ENCODE measurements around the gene JAKMIP1. TPM values are rescaled to one million over a fixed set of nuclear protein-coding genes. Genes with fewer than 3 reads are reported as not detected.

Gene JAKMIP1
- total RNA-seq, 1 experiment from 2014 or later: not detected

DNA sequence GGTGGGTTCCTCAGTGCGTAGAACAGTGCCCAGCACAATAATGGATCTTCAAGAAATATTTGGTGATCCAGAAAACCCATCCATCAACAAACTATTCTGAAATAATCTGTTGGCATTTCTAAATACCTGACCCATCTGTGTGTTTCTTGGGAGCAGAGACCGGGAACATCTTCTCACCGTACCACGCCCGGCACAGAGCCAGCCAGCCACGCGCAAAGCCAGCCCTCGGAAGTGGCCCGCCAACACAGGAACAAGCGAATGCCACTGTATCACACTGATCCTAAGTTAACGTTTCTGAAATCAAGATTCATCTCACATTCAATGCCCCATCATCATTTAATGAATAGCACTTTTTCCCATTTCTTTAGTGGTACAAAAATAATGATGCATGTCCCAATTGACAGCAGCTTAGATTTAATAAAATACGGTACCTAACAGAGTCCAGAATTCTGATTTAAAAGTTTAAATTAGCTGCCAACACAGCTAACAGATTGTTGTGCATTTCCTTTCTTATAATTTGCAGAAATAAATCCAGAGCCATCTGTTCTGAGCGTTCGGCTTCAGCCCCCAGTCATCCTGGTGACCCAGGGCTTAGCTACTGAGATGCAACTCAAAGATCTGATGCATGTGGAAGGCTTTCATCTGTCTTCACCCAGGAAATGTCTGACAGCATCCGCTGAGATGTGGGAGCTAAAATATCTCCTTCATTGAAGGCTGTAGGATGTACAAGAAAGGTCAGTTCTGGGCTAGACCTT is 44.2 kb downstream of the JAKMIP1 start:
- TF ChIP-seq, protein P1, sequence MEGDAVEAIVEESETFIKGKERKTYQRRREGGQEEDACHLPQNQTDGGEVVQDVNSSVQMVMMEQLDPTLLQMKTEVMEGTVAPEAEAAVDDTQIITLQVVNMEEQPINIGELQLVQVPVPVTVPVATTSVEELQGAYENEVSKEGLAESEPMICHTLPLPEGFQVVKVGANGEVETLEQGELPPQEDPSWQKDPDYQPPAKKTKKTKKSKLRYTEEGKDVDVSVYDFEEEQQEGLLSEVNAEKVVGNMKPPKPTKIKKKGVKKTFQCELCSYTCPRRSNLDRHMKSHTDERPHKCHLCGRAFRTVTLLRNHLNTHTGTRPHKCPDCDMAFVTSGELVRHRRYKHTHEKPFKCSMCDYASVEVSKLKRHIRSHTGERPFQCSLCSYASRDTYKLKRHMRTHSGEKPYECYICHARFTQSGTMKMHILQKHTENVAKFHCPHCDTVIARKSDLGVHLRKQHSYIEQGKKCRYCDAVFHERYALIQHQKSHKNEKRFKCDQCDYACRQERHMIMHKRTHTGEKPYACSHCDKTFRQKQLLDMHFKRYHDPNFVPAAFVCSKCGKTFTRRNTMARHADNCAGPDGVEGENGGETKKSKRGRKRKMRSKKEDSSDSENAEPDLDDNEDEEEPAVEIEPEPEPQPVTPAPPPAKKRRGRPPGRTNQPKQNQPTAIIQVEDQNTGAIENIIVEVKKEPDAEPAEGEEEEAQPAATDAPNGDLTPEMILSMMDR (IDR thresholded peaks at IDR 0.05 in 2 of 3, conservative IDR thresholded peaks at IDR 0.05 in 1 of 3; ENCODE audit: borderline replicate concordance in 1 of 3, insufficient read depth in 1 of 3, low read depth in 2 of 3, low read length in 2 of 3): no peak
- TF ChIP-seq EZH2phosphoT487 (IDR thresholded peaks at IDR 0.05; ENCODE audit: borderline replicate concordance): no peak
- no peak for TF ChIP-seq SP1 (IDR thresholded peaks at IDR 0.05; ENCODE audit: low read depth)
- no peak for TF ChIP-seq POLR2A (IDR thresholded peaks at IDR 0.05; ENCODE audit: borderline replicate concordance, extremely low read depth, insufficient read depth, insufficient read length)
- TF ChIP-seq, protein P2, sequence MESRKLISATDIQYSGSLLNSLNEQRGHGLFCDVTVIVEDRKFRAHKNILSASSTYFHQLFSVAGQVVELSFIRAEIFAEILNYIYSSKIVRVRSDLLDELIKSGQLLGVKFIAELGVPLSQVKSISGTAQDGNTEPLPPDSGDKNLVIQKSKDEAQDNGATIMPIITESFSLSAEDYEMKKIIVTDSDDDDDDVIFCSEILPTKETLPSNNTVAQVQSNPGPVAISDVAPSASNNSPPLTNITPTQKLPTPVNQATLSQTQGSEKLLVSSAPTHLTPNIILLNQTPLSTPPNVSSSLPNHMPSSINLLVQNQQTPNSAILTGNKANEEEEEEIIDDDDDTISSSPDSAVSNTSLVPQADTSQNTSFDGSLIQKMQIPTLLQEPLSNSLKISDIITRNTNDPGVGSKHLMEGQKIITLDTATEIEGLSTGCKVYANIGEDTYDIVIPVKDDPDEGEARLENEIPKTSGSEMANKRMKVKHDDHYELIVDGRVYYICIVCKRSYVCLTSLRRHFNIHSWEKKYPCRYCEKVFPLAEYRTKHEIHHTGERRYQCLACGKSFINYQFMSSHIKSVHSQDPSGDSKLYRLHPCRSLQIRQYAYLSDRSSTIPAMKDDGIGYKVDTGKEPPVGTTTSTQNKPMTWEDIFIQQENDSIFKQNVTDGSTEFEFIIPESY (IDR thresholded peaks at IDR 0.05; ENCODE audit: extremely low read depth, insufficient replicate concordance, low read length): no peak
- TF ChIP-seq JUND (IDR thresholded peaks at IDR 0.05): no peak
- no peak overlapping the region for H3K9ac ChIP-seq (ENCODE audit: low read length)
- H3K4me1 ChIP-seq (ENCODE audit: control insufficient read depth in 1 of 2, insufficient read depth in 2 of 2, low read length in 2 of 2): no peaks in the 10 kb centered on the region
- no peaks in the 10 kb centered on the region for H3K79me2 ChIP-seq (ENCODE audit: insufficient read depth, low read length)
- DNase-seq (ENCODE audit: low read depth, low spot score) (no peak), ATAC-seq (no peak)
- H3K36me3 ChIP-seq (ENCODE audit: control insufficient read depth in 1 of 2, insufficient read depth in 2 of 2, low read length in 2 of 2): no peaks in the 10 kb centered on the region
- no peak overlapping the region for H3K27ac ChIP-seq (ENCODE audit: low read depth, low read length)
- H3K4me3 ChIP-seq (replicated peaks in 1 of 2; ENCODE audit: low read depth in 1 of 2, low read length in 2 of 2): no peak overlapping the region
- ChIA-PET RAD21 (ENCODE audit: low non-redundant PET in 1 of 2, low total read pairs in 2 of 2, uncharacterized antibody in 2 of 2, unreplicated experiment in 2 of 2) (no interaction called here), POLR2A (no interaction called here), CTCF (no interaction called here)
- no peak overlapping the region for H2AFZ ChIP-seq (ENCODE audit: low read depth, low read length, poor library complexity, severe bottlenecking)
- no peaks in the 10 kb centered on the region for H3K9me3 ChIP-seq (ENCODE audit: control insufficient read depth in 1 of 2, insufficient read depth in 1 of 2, low read depth in 1 of 2, low read length in 2 of 2)
- no peaks in the 10 kb centered on the region for H3K9me2 ChIP-seq (ENCODE audit: insufficient read depth)
- no peak overlapping the region for H3K4me2 ChIP-seq (ENCODE audit: low read length)
- H4K20me1 ChIP-seq (ENCODE audit: insufficient read depth): no peaks in the 10 kb centered on the region
- intact Hi-C loops (cut with micrococcal nuclease): no loop called here
- BruUV-seq (replicated peaks): no TSS peak
- peaks cover 34% of the 10 kb centered on the region for H3K27me3 ChIP-seq (ENCODE audit: insufficient read depth, low read length)
